HG03457 (cell line): Measurements from ENCODE around the gene MYO5C.

ENCODE experiments used
- ATAC-seq: cut with Tn5 transposase; IDR thresholded peaks from one replicate; pipeline ENCODE4 v1.9.1; 2021; ENCODE audit warnings: moderate number of reproducible peaks; ENCODE audit not compliant: unreplicated experiment

Gene MYO5C

GRCh38 chr15:52154896-52155865 is 140.4 kb downstream of the MYO5C start:
- no peak for ATAC-seq

- no peak for ATAC-seq
Observed at GRCh38 chr15:52153900-52154895, 141.4 kb downstream of the MYO5C start.

GRCh38 chr15:52151353-52151752 is 144.3 kb downstream of the MYO5C start:
- ATAC-seq = no peak

GRCh38 chr15:52150871-52151270 is 144.7 kb downstream of the MYO5C start:
- no peak for ATAC-seq

GRCh38 chr15:52150043-52150825 is 145.4 kb downstream of the MYO5C start:
- ATAC-seq = no peak

- no peak for ATAC-seq
Observed at GRCh38 chr15:52148403-52148802, 147.2 kb downstream of the MYO5C start.

- no peak for ATAC-seq
Observed at GRCh38 chr15:52146776-52147175, 148.8 kb downstream of the MYO5C start.

GRCh38 chr15:52146261-52146660 is 149.3 kb downstream of the MYO5C start:
- ATAC-seq = no peak

- ATAC-seq = no peak
Observed at GRCh38 chr15:52144656-52145178, 150.9 kb downstream of the MYO5C start.

GRCh38 chr15:52143873-52144272 is 151.7 kb downstream of the MYO5C start:
- ATAC-seq = no peak
